Measurements from ENCODE around the gene C6orf58.

The C6orf58 gene

DNA sequence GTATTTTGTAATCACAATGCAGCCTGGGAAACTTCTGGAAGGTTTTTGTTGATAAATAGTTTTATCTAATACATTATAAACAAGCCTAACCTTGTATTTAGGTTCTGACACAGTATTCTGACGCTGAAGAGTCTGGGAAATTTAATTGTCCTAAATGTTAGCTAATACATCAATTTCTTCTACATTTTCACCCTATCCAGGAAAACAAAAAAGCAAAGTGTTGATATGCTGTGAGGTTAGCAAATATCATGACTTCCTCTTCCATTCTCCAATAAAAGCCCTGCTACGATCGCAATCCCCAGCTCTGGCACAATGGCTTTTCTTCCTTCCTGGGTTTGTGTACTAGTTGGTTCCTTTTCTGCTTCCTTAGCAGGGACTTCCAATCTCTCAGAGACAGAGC, at the start of gene C6orf58:
TSS of gene C6orf58 (plus strand) at position 301 of the 400 bp plus-strand sequence. CDS start at position 313, 12 bp downstream.
- no peak for DNase-seq (ENCODE audit: low read depth, low spot score)

DNA sequence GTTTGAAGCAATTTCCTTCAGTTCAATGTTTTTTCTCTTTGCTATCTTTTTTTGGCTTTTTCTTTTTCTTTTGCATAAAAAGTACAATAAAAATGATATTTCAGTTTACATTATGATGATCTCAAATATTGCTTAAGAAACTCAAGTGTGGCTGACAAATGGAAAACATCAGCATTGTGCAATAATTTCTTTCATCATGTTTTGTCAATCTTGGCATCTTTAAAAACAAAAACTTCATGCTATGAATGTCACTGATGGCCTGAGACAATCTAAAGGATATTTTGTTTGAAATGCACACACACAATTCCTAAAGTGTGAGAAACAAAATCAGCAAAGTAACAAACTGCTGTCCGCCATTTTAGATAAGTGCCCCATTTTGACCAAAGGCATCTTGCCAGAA, 44.0 kb upstream of the C6orf58 start:
- no peak for DNase-seq (ENCODE audit: low read depth, low spot score)

DNA sequence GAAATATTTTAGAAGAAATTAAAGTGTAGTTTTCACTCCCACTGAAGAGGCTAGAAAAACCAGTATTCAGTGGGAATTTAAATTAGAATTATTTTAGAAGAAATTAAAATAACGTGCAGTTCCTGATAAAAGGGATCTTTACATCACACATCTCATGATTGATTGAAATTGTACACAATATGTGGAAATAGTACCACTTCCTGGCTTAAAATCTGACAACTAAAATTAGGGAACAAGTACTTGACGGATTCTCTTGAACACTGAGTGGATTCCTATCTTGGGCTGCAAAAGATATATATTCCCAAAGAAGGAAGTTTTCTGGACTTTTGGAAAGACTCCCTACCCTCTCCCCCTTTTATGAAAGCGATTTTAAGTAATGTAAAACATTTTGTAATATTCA, 43.2 kb upstream of the C6orf58 start:
- DNase-seq (ENCODE audit: low read depth, low spot score): no peak

DNA sequence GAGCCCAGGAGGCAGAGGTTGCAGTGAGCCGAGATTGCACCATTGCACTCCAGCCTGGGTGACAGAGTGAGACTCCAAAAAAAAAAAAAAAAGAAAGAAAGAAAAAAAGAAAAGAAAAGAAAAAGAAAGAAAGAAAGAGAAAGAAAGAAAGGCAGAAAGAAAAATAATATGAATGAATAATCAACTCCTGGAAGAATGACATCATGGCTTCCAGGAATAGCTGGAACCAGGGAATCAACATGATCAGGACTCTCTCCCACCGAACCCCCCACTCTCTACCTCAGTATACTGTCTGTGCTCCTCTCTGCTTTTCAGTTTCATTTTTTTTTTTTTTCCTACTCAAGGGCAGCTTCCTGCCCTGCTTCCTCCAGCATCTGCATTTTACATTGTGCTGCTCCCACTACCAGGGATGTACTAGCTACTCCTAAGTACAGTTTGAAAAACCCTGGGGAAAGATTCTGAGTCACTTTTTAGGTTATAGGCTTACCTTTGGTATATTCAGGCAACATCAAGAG, 38.2 kb upstream of the C6orf58 start:
- no peak for DNase-seq (ENCODE audit: low read depth, low spot score)

DNA sequence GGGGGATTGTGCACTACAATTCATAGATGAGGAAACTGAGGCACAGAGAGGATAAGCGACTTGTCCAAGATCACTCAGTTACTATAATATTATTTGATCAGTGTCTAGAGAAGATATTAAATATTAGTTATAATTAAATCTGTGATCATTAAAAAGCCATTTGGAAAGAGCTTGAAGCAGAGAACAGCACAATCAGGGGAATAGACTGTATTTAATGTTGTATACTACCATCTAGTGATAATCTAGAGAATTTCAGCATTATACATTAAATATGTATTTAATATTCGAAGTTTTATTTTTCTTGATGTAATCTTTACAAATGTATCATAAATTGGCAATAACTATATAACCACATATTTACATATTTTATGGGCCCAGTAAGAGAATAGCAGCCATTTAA, 37.7 kb upstream of the C6orf58 start:
- no peak for DNase-seq (ENCODE audit: low read depth, low spot score)

DNA sequence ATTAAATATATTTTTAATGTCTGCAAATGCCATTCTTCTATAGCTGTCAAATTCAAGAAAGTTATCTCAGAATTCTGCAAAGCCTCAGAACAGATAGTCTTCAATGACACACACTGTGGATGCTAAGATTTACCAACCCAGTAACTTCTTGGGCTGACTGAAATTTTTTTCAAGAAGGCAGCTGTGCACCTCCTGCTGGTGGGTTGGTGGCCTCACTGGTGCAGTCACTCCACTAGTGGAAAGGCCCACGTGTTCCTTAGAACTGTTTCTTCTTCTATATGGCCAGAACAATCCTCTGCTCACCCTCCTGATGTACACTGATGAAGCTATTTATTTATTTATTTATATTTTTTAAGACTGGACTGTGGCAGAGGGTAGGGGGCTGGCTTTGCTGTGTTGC, 29.8 kb upstream of the C6orf58 start:
- DNase-seq (ENCODE audit: low read depth, low spot score): no peak

DNA sequence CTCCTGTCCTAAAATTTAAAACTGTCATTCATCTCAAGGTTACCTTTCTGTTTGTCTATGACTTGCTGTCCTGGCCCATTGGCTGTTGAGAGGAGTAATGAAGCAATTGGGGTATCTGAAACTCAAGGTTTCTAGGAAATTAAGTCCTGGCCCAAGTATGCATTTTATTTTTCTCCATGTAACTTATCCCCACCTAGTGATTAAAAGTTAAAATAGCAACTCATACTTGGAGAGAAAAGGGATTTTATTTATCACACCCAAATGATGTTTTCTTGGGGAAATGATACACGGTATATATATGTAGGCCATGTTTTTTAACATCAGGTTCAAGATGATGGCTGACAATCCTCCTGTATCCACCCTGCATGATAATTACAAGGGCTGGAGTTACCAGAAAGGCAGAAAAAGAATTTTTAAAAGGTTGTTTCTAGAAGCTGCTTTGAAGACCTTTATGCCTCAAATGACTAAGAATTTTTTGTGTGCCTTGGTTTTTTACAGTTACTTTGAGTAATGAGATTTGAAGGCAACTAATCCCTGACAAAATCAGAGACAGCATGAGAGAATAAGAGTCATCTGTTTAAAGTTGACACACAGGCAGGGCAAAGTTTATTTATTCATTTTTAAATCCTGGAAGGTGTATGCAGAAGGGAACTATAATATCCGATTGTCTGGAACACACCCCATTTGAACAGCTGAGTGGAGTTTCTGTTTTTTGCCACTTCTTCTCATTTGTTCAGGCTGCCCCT, 28.9 kb upstream of the C6orf58 start:
- no peak for DNase-seq (ENCODE audit: low read depth, low spot score)

DNA sequence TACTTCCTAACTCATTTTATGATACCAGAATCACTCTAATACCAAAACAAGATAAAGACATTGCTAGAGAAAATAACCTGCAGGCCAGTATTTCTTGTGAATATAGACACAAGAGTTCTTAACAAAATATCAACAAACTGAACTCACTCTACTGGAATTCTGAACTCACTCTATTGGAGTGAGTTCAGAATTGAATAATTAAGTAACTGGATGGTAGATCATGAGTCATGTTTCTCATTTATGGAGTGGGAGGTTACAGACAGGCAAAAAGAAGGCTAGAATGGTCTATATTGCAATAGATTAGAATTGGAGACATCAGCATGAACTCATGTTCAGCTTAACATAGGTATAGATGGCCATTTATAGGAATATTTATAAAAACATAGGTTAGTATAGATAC, 26.6 kb upstream of the C6orf58 start:
- no peak for DNase-seq (ENCODE audit: low read depth, low spot score)

DNA sequence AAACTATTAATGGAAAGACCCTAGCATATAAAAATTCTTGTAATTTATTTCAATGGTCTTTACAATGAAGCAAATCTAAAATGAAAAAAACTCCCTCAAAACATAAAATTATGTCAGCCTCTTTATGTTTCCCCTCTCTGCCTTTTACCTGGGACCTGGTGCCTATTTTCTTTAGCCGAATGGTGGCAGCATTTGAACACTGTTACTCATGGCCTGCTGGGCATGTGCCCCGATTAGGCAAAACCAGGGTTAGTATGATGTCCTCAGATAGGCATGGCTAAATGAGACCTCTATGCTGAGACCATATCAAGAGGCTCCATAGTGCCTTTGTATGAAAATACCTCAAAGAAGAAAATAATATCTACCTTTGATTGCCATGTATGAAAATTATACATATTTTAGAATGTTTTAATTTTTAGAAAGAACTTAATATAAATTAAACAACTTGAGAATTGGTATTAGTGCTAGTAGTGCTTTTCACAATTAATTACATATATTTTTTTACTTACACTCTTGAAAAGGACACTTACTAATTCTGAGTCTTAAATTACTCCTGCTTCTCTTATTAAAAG, 22.5 kb upstream of the C6orf58 start:
- DNase-seq (ENCODE audit: low read depth, low spot score): no peak

DNA sequence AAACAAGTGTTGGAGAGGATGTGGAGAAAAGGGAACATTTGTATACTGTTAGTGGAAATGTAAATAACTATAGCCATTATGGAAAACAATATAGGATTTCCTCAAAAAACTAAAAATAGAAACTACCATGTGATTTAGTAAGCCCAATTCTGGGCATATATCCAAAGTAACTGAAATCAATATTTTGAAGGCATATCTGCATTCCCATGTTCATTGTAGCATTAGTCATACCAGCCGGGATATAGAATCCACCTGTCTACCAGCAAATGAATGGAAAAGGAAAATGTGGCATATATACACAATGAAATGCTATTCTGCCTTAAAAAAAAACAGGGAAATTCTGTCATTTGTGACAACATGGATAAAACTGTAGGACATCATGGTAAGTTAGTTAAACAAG, 15.3 kb upstream of the C6orf58 start:
- no peak for DNase-seq (ENCODE audit: low read depth, low spot score)

DNA sequence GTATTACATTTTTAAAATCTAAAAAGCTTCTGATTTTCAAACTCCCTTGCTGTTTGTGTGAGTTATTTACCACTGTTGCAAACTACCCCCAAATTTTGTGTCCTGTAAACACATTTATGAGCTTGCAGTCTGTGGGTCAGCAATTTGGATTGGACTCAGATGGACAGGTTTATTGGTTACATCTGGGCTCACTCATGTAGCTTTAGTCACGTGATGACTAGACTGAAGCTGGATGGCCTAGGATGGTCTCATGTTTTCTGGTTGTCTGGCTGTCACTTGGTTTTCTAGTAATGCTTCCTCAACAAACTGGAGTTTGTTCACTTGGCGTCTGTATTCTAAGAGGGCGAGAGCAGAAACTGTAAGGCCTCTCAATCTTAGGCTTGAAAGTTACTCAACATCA, 12.2 kb upstream of the C6orf58 start:
- no peak for DNase-seq (ENCODE audit: low read depth, low spot score)

DNA sequence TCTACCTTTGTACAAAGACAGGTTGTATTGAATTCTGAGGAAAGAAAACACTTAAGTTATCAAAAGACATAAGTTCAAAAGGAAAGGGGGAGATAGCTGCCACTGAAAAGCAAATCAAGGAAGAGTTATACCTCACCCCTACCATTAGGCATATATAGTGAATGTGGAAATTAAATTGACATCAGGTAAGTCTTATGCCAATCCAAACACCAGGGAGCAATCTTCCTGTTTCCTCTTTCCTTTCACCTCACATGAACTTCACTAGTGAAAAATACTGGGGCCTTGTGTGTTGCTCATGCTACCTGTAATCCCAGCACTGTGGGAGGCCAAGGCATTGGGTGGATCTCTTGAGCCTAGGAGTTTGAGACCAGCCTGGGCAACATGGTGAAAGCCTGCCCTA, 10.9 kb upstream of the C6orf58 start:
- DNase-seq (ENCODE audit: low read depth, low spot score): no peak

DNA sequence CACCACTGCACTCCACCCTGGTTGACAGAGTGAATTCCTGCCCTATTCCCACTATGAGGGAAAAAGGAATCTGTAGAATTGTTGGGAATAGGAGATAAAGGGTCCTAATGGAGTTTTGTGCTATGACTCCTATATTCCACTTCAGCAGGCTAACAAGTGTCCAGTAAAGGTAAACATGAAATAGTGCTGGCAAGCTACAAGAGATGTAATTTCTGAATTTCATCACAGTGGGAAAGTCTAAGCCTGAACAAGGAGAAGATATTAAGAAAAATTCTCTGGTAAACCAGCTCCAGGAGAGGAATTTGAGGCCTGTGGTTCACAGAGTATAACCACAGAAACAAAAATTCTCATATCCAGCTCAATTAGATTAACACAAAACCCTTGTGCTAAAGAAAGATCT, 10.3 kb upstream of the C6orf58 start:
- DNase-seq (ENCODE audit: low read depth, low spot score): no peak

DNA sequence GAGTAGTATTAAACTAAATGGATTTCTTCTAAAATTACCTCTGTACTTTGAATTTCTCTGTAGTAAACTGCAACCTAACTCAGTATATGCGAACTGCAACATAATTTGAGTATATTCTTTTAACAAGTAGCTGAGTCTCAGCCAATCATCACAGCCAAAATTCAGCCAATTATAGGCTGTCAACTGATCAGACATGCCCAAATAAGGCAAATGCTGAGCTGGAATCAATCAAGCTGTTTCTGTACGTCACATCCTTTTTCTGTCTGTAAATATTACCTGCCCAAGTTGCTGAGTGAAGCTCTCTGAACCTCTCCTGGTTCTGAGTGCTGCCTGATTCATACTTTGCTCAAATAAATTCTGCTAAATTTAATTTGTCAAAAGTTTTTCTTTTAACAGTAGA, 9.5 kb upstream of the C6orf58 start:
- DNase-seq (ENCODE audit: low read depth, low spot score): no peak

DNA sequence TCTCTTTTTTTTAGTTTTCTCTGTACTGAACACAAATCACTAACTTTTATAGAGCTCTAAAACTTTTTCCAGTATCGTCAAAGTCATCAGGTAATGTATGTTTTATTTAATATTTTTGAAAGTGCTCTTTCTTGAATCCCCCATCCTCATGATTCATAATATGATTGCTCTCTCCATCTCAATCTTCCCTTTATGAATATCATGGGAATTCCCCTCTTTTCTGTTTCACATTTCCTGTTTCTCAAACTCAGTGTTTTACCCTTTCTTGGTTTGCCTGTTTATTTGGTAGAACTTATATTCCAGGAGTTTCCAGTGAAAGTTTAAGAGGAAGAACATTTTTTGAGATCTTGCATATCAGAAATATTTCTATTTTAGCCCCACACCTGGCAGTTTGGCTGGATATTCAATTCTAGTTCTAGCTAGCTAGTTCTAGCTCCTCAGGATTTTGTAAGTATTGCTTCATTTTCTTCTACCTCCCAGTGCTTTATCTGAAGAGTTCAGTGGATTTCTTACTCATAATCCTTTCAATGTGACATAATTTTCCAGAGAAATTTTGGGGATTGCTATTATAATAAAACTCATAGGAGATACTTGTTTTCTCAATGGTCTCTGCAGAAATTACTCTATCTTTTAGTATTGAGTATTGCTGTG, 6.1 kb upstream of the C6orf58 start:
- DNase-seq (ENCODE audit: low read depth, low spot score): no peak

DNA sequence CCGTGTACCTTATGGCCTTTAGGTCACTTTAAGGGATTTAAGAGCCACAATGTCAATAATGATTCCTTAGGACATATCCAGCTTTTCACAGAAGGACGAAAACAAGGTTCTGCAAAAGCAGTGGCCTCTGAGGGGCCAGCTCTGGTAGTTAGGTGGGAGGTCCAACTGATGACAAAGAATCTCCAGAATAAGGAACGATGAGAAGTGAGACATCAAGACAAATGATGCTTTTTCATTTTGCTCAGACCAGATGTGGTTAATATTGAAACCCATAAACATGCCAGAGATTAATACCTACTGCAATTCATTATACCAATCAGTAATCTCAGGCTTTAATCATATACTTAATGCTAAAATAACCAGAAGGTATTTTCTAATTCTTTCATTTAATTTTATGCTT, 1.9 kb downstream of the C6orf58 start:
- no peak for DNase-seq (ENCODE audit: low read depth, low spot score)

DNA sequence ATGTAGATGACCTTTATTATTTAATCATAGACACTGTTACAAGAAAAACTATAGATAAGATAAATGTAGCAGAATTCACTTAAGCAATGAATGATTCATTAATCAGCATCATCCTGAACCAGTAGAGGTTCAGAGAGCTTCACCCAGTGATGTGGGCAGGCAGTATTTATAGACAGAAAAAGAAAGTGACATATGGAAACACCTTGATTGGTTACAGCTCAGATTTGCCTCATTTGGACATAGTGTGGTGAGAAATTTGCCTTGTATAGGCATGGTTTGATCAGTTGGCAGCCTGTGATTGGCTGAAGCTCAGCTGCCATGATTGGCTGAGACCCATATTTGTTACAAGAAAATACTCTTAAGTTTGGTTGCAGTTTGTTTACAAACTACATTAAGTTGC, 4.6 kb downstream of the C6orf58 start:
- DNase-seq (ENCODE audit: low read depth, low spot score): no peak

DNA sequence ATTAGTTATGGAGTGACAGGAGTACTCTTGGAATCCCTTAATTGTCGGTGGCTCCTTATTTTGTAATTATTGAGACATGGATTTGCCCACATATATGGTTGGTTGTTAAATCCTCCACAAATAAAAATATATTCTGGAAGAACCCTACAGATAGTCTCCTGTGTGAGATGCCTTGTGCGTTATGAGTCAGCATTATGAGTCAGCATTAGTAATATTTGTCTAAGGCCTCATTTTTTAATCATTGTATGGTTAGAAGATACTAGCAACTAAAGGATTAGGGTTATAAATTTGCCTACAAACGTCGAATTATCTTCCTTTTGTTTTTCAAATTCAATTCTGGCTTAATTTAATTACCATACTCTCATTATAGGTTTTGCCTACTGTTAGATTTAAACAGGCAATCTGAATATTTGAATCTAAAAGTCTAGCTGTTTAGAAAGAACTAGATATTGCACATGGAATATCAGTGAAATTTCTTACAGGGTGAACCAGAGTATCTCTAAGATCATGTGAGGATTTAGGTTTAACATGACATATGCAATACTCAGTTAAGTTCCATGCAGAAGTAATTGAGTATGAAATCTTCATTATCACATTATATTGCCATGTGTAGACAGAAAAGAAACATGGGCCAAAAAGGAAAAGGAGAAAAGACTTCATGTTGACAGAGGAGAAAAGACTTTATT, 5.9 kb downstream of the C6orf58 start:
- no peak for DNase-seq (ENCODE audit: low read depth, low spot score)

DNA sequence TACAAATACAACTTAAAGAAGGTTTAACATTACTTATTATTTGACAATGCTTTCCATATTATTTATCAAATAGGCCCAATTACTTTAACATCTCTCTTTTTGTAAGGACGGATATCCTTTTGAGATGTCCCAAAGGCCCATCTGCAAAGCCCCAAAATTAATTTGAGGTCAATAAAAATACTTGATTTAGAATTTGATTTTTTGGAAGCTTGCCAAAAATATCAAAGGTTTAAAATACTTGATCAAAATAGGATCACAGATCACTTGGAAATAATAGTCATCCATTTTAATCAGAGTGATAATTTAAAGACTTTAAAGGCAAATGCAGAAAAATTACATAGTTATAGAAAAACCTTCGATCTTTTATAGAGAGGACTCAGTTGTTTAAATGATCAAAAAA, 8.1 kb downstream of the C6orf58 start:
- DNase-seq (ENCODE audit: low read depth, low spot score): no peak

DNA sequence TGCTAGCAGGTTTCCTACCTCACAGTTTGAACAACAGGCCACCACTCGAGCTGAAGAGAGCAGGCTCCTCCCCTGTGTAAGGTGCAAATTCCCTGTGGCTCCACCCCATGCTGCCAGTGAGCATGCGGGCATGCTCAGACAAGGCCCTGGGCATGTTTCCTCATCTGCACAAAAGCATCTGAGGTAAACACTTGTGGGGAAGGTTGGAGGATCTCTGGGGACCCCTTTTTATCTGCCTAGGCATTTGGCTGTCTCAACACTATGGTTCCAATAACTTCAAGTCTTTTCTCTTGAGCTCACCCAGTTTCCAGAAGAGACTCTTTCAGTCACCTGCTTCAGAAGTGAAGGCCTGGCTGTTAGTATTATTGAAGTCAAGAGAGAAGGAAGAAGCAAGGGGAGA, 9.4 kb downstream of the C6orf58 start:
- peak; percentile 20 for DNase-seq (ENCODE audit: low read depth, low spot score)

DNA sequence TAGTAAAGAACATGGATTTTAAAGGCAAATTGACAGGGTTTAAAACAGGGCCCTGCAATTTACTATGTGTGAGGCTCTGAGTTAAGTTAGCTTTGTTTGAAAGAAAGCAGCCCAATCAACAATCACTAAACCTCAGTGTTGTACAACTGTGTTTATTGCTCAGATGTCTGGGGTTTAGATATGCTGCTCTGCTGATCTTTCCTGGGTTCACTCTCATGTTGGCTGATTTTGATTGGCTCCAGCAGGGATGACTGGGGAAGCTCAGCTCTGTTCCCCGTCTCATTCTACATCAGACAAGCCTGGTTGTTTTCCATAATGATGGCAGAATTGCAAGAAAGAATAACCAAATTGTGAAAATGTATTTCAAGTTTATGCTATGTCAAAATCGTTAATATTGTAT, 10.9 kb downstream of the C6orf58 start:
- DNase-seq (ENCODE audit: low read depth, low spot score): no peak

DNA sequence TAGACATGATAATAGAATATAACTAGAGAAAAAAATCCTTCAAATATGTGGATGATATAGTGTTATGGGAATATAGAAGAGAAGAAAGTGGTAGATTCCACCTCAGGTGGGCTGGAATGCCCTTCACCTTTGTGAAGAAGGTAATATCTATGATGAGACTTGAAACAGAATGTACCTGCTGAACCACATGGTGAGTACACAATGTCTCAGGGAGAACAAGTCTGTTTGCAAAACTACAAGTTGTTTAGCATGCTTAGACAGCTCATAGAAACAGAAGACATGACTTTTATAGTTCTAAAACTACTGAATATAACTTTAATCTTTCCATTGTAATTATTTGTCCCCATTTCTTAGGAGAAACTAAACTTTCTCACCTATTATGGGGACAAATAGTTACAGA, 12.2 kb downstream of the C6orf58 start:
- DNase-seq (ENCODE audit: low read depth, low spot score): no peak

Data from iPS DF 19.7 (cell line).